GM19193 (cell line): ENCODE results near the gene NOB1.

Experiments
- POLR2A ChIP-seq: IDR thresholded peaks from 4 replicates; pipeline ENCODE4 v1.6.1; 2011; ENCODE audit not compliant: insufficient read depth, insufficient read length; ENCODE audit errors: extremely low read depth

Gene NOB1

DNA sequence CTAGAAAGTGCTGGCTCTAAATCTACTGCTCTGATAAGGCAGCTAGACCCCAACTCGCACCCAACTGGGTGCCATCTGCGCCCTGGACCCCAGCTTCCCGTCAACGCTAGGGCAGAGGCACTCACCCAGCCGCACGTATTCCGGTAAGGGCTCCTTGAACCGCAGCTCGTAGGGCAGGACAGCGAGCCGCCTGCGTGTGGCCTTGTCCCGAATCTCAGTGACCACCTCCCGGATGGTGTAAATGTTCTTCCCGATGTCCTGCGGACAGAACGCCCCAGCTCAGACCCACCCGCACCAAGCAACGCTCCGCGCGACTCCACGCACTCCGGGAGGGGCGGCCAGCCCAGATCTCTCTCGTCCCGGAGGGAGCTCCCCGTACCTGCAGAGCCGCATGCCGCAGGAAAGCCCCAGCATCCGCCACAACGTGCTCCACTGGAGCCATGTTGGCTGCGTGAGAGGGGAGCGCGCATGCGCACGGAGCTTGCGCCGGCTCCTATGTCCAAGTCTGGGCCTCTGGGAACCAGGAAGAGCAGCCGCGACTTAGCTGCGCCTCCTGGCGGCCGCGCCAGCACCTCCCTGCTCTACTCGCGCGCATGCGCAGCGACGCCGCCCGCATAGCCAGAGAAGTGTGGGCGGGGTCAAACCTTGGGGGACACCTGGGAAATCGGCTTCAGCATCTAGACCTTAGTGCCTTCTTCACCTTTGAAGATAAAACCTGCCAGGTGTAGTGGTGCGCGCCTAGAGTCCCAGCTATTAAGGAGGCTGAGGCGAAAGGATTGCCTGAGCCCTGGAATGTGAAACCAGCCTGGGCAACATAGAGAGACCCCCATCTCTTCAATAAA, at the start of gene NOB1:
NOB1 (minus strand) TSS at position 458 of the 842 bp plus-strand sequence; CDS start at position 442, 16 bp downstream.
- peak; percentile 97 for TF ChIP-seq POLR2A

DNA sequence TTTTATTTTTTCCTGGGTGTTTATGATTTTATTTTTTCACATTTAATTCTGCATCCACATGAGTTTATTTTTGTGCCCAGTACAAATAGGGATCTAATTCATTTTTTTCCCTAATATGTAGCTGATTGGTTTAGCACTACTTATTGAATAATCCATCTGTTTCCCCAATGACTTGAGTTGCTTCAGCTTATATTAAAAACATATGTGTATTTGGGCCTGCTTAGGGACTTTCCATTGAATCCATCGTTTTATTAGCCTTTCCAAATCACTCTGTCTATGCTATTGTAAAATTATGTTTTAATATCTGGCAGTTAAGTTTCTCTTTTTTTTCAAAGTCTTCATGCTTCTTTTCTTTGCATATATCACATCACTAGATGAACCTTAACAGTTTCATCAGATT, 49.6 kb upstream of the NOB1 start:
- TF ChIP-seq POLR2A = no peak

DNA sequence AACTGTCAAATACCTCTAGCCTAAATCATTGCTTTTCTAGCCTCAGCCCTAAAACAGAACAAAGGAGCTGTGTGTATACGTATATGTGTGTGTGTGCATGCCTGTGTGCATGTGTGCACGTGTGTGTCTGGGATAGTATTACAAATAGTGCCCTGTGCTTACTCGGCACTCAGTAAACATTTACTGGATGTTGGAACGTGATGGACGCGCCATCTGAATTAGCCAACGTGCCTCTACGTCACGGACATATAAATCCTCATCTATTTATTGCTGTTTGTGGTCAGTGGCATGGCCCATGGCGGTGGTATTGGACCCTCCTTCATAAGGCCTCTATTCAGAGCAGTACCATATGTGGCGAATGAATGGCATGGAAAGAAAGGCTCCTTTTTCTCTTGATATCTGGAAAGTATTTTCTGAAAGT, 44.9 kb upstream of the NOB1 start:
- no peak for TF ChIP-seq POLR2A

DNA sequence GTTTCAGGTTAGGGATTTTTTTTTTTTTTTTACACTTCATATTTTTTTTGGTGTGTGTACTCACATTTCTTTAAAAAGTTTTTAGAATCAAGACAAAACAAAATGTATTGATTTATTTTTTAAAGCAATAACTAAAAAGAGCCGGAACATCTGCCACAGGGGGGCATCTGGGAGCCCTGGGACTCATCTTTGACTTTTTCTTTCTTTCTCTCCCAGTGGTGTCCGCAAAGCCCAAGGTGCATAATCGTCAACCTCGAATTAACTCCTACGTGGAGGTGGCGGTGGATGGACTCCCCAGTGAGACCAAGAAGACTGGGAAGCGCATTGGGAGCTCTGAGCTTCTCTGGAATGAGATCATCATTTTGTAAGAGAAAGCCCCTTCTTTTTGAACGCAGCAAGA, 43.7 kb upstream of the NOB1 start:
- no peak for TF ChIP-seq POLR2A

DNA sequence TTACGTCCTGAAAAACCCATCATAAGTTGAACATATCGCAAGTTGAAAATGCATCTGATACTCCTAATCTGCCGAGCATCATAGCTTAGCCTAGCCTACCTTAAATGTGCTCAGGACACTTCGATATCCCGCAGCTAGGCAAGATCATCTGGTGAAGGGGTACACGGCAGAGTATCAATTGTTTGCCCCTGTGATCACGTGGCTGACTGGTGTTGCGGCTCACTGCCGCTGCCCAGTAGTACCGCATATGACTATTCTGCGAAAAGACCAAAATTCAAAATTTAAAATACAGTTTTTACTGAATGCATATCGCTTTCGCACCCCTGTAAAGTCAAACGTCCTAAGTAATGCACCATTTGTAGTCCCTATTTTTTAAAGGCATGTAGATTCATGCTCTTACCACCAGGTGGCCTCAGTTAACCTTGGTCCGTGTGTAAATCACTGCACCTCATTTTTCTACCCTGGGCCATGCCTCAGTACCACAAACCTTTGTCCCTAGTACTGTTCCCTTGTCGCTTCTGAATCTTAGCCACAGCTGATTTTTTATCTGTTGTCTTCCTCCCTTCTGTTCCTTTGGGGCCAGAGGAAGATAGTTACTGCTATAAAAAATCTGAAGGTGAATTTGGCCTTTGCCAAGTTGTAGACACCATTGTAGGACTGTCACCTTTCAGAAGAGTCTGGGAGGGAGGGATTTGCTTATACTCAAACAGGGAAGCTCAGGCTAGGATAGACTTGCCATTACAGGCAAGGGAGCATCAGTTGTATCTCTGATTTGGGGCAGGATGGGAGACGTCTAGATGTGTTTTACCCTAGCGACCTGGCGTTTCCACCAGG, 41.8 kb upstream of the NOB1 start:
- no peak for TF ChIP-seq POLR2A

DNA sequence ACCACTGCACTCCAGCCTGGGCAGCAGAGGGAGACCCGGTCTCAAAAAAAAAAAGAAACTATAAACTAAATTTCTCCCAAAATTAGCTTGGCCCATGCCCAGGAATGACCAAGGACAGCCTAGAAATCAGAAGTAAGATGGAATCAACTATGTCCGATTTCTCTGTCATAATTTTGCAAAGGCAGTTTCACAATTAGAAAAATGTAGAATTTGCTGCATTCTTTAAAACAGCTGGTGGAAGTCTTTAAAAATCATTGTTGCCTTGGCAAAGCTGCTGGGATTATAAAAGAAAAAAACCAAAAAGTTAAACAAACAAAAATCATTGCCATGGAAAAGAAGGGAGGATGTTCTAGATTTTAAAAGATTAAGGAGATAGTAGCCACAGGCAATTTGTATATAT, 39.8 kb upstream of the NOB1 start:
- TF ChIP-seq POLR2A = no peak

DNA sequence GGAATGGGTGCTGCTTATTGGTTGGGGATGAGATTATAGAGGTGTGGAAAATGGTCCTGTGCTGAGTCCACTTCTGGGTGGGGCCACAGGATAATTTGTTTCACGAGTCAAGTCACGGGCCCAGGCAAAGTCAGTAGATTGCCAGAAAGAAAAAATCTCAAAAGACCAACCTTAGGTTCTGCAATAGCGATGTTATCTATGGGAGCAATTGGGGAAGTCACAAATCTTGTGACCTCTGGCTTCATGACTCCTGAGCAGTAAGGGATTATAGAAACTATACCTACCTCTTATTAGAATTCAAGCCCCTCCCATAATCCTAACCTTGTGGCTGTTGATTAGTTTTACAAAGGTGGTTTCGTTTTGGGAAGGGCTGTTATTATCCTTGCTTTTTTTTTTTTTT, 38.8 kb upstream of the NOB1 start:
- TF ChIP-seq POLR2A = no peak

DNA sequence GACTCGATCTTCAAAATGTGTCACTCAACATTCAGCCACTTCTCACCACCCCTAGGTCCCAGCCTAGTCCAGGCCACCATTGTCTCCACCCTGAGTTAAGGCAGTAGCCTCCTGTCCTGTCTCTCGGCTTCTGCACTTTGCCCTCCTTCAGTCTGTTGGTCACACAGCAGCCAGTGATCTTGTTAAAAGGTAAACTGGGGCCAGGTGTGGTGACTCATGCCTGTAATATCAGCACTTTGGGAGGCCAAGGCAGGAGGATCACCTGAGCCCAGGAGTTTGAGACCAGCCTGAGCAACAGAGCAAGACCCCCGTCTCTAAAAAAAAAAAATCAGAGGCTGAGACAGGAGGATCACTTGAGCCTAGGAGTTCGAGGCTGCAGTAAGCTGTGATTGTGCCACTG, 33.2 kb upstream of the NOB1 start:
- TF ChIP-seq POLR2A = no peak

DNA sequence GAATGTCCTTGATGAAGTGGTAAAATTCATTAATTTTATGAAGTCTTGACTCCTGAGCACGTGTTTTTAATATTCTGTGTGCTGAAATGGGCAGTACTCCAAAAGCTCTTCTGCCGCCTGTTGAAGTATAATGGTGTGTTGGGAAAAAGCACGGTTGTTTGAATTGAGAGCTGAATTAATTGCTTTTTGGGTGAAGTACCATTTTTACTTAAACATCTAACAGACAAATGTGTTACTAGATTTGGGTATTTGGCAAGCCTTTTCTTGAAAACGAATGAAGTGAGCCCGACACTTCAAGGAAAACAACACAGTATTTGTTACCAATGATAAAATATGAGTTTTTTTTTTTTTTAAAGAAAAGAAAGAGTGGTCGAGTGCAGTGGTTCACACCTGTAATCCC, 29.9 kb upstream of the NOB1 start:
- TF ChIP-seq POLR2A = no peak

DNA sequence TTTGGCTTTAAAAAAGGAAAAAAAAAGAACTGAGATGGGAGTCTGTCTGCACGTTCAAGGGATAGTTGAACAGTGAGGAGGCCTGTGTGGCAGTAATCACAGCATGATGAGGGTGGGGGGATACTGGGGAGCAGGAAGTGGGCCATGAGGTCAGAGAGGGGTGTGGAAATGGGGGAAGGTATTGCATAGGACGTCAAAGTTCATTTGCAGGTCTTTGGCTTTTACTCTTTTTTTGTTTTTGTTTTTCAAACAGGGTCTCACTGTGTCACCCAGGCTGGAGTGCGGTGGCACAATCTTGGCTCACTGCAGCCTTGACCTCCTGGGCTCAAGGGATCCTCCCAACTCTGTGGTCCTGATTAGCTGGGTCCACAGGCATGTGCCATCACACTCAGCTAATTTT, 26.4 kb upstream of the NOB1 start:
- no peak for TF ChIP-seq POLR2A

DNA sequence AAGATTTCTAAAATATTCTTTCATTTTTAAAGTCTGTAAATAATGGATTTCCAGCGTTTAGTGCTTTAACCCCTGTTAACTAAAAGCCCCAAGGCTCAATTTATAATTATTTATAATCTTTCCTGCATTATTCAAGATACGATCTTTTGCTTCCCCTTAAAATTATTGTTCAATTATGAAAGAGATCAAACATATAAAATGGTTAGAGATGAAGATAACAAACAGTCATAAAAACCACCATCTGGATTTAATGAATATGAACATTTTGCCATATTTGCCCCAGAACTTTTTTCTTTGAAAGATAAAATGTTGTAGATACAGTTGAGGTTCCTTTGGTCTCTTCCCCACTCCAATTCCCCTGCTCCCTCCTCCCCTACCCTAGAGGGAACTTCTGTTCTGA, 25.0 kb upstream of the NOB1 start:
- no peak for TF ChIP-seq POLR2A

DNA sequence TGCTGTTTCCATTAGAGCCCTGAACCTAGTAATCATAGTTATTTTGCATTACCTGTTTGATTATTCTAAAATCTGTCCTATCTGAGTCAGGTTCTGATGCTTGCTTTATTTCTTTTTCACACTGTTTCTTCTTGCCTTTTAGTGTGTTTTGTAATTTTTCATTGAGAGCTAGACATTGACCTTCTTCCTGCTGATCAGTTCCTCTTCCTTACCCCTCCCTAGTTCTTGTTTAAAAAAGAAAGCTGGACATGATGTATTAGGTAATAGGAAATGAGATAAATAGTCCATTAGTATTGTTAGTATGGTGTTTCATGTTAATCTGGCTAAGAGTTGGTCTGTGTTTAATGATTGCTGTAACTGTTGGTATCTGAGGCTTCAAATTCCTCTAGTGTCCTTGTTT, 20.8 kb upstream of the NOB1 start:
- TF ChIP-seq POLR2A = no peak

DNA sequence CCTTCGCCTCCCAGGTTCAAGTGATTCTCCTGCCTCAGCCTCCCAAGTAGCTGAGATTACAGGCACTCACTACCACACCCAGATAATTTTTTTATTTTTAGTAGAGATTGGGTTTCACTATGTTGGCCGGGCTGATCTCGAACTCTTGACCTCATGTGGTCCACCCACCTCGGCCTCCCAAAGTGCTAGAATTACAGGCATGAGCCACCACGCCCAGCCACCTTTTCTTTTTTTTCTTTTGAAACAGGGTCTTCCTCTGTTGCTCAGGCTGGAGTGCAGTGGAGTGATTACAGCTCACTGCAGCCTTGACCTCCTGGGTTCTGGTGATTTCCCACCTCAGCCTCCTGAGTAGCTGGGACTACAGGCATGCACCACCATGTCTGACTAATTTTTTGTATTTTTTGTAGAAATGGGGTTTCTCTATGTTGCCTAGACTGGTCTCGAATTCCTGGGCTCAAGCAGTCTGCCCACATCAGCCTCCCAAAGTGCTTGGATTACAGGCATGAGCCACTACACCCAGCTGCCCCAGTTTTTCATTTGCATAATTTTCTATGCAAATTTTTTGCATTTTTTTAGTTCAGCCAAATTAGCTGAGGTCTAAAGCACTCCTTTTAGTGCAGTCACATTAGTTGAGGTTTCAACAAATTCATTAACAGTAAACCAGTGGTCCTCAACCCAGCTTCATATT, 18.7 kb upstream of the NOB1 start:
- no peak for TF ChIP-seq POLR2A

DNA sequence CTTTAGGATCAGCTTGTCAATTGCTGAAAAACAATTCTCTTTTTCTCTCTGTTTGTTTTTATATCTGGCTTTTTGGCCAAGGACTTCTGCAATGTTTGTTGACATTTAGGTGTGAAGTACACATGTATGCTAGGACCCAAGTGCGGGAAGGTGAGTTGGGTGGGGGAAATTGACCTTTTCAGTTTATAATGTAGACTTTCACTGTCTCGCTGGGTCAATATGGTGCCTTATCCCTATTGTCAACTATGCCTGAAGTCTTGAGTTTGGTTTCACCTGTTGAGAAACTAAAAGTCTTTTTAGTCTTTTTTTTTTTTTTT, 16.9 kb upstream of the NOB1 start:
- TF ChIP-seq POLR2A = no peak

DNA sequence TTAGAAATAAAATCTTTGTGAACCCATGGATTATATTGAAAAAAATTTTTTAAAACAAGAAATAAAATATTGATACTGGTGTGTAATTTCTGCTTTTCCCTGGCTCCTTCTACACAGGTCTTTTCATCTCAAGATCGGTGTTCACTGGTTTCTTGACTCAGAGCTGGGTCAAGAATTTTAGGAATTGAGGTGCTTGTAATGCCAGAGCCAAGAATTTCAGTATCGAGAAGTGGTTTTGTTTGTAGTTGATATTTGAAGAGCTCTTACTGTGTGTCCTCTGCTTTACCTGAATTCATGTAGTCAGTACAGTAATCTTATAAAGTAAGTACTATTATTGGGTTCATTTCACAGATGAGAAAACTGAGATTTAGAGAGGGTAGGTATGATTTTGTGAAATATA, 14.7 kb upstream of the NOB1 start:
- no peak for TF ChIP-seq POLR2A
